ENCODE measurements around the gene PSAT1.

GRCh38 chr9:78358329-78359051 lies 61.6 kb downstream of the PSAT1 start:
- no peak for TF ChIP-seq CTCF (IDR thresholded peaks at IDR 0.05)
- no peak for TF ChIP-seq POLR2A (IDR thresholded peaks at IDR 0.05)

All from thyroid gland (tissue), 4 donors.